ENCODE data around the gene PTGIS.

Gene PTGIS

GRCh38 chr20:49518576-49518975 is 49.4 kb downstream of the PTGIS start:
- no peak for DNase-seq (ENCODE audit: low read depth)
- TF ChIP-seq CTCF (conservative IDR thresholded peaks at IDR 0.05; ENCODE audit: low read length) = no peak
- no peak overlapping the region for H3K4me3 ChIP-seq (ENCODE audit: low read length)

- TF ChIP-seq CTCF (conservative IDR thresholded peaks at IDR 0.05; ENCODE audit: low read length) = no peak
- no peak overlapping the region for H3K4me3 ChIP-seq (ENCODE audit: low read length)
- DNase-seq (ENCODE audit: low read depth) = no peak
Measured at GRCh38 chr20:49517805-49518100, 50.2 kb downstream of the PTGIS start.

GRCh38 chr20:49516916-49517804 is 50.8 kb downstream of the PTGIS start:
- DNase-seq (ENCODE audit: low read depth) = no peak
- no peak overlapping the region for H3K4me3 ChIP-seq (ENCODE audit: low read length)
- no peak for TF ChIP-seq CTCF (conservative IDR thresholded peaks at IDR 0.05; ENCODE audit: low read length)

GRCh38 chr20:49515586-49515985 is 52.4 kb downstream of the PTGIS start:
- no peak for DNase-seq (ENCODE audit: low read depth)
- no peak for TF ChIP-seq CTCF (conservative IDR thresholded peaks at IDR 0.05; ENCODE audit: low read length)
- no peak overlapping the region for H3K4me3 ChIP-seq (ENCODE audit: low read length)

- no peak for DNase-seq (ENCODE audit: low read depth)
- TF ChIP-seq CTCF (conservative IDR thresholded peaks at IDR 0.05; ENCODE audit: low read length) = no peak
- H3K4me3 ChIP-seq (ENCODE audit: low read length) = no peak overlapping the region
Measured at GRCh38 chr20:49513517-49513916, 54.4 kb downstream of the PTGIS start.

- TF ChIP-seq CTCF (conservative IDR thresholded peaks at IDR 0.05; ENCODE audit: low read length) = no peak
- H3K4me3 ChIP-seq (ENCODE audit: low read length) = no peak overlapping the region
- no peak for DNase-seq (ENCODE audit: low read depth)
Measured at GRCh38 chr20:49513009-49513408, 54.9 kb downstream of the PTGIS start.

GRCh38 chr20:49511788-49512525 is 56.0 kb downstream of the PTGIS start:
- DNase-seq (ENCODE audit: low read depth) = no peak
- no peak overlapping the region for H3K4me3 ChIP-seq (ENCODE audit: low read length)
- no peak for TF ChIP-seq CTCF (conservative IDR thresholded peaks at IDR 0.05; ENCODE audit: low read length)
